ENCODE measurements around the gene RAPGEF5. TPM values are rescaled to one million over a fixed set of nuclear protein-coding genes. Genes with fewer than 3 reads are reported as not detected.

The RAPGEF5 gene
- total RNA-seq, 1 donor from 2014 or later = 1.1 TPM

- Histone ChIP-seq H3K4me3 (ENCODE audit: low read depth, low read length) (no peak overlapping the region), H3K27me3 (ENCODE audit: control insufficient read depth, insufficient read depth, low read length) (no peaks in the 10 kb centered on the region), H3K36me3 (ENCODE audit: control insufficient read depth, insufficient read depth, low read length) (no peaks in the 10 kb centered on the region)
- no peak for DNase-seq (ENCODE audit: low read depth)
- no peak for TF ChIP-seq CTCF (IDR thresholded peaks at IDR 0.05; ENCODE audit: insufficient read depth, low read length, poor library complexity, severe bottlenecking)
Observed at GRCh38 chr7:22287412-22287811, 69.5 kb downstream of the RAPGEF5 start.

- H3K36me3 ChIP-seq (ENCODE audit: control insufficient read depth, insufficient read depth, low read length) = no peaks in the 10 kb centered on the region
- TF ChIP-seq CTCF (IDR thresholded peaks at IDR 0.05; ENCODE audit: insufficient read depth, low read length, poor library complexity, severe bottlenecking) = no peak
- no peaks in the 10 kb centered on the region for H3K27me3 ChIP-seq (ENCODE audit: control insufficient read depth, insufficient read depth, low read length)
- H3K4me3 ChIP-seq (ENCODE audit: low read depth, low read length) = no peak overlapping the region
- DNase-seq (ENCODE audit: low read depth) = no peak
Observed at GRCh38 chr7:22286436-22286835, 70.5 kb downstream of the RAPGEF5 start.

- TF ChIP-seq CTCF (IDR thresholded peaks at IDR 0.05; ENCODE audit: insufficient read depth, low read length, poor library complexity, severe bottlenecking) = no peak
- no peaks in the 10 kb centered on the region for H3K27me3 ChIP-seq (ENCODE audit: control insufficient read depth, insufficient read depth, low read length)
- no peak for DNase-seq (ENCODE audit: low read depth)
- no peak overlapping the region for H3K4me3 ChIP-seq (ENCODE audit: low read depth, low read length)
- H3K36me3 ChIP-seq (ENCODE audit: control insufficient read depth, insufficient read depth, low read length) = no peaks in the 10 kb centered on the region
Observed at GRCh38 chr7:22281481-22281880, 75.5 kb downstream of the RAPGEF5 start.

- H3K27me3 ChIP-seq (ENCODE audit: control insufficient read depth, insufficient read depth, low read length) = no peaks in the 10 kb centered on the region
- H3K4me3 ChIP-seq (ENCODE audit: low read depth, low read length) = no peak overlapping the region
- no peaks in the 10 kb centered on the region for H3K36me3 ChIP-seq (ENCODE audit: control insufficient read depth, insufficient read depth, low read length)
- no peak for TF ChIP-seq CTCF (IDR thresholded peaks at IDR 0.05; ENCODE audit: insufficient read depth, low read length, poor library complexity, severe bottlenecking)
- DNase-seq (ENCODE audit: low read depth) = no peak
Observed at GRCh38 chr7:22280031-22280430, 76.9 kb downstream of the RAPGEF5 start.

GRCh38 chr7:22278660-22279059 is 78.3 kb downstream of the RAPGEF5 start:
- TF ChIP-seq CTCF (IDR thresholded peaks at IDR 0.05; ENCODE audit: insufficient read depth, low read length, poor library complexity, severe bottlenecking) = no peak
- Histone ChIP-seq H3K36me3 (ENCODE audit: control insufficient read depth, insufficient read depth, low read length) (no peaks in the 10 kb centered on the region), H3K4me3 (ENCODE audit: low read depth, low read length) (no peak overlapping the region), H3K27me3 (ENCODE audit: control insufficient read depth, insufficient read depth, low read length) (no peaks in the 10 kb centered on the region)
- DNase-seq (ENCODE audit: low read depth) = no peak

GRCh38 chr7:22277375-22277774 is 79.6 kb downstream of the RAPGEF5 start:
- DNase-seq (ENCODE audit: low read depth) = no peak
- H3K27me3 ChIP-seq (ENCODE audit: control insufficient read depth, insufficient read depth, low read length) = no peaks in the 10 kb centered on the region
- TF ChIP-seq CTCF (IDR thresholded peaks at IDR 0.05; ENCODE audit: insufficient read depth, low read length, poor library complexity, severe bottlenecking) = no peak

More at GRCh38 chr7:22277375-22277774, 79.6 kb downstream of the RAPGEF5 start:
- Histone ChIP-seq H3K36me3 (ENCODE audit: control insufficient read depth, insufficient read depth, low read length) (no peaks in the 10 kb centered on the region), H3K4me3 (ENCODE audit: low read depth, low read length) (no peak overlapping the region)
